ENCODE results near the gene ADAM23. TPM values are rescaled to one million over a fixed set of nuclear protein-coding genes. Genes with fewer than 3 reads are reported as not detected.

Gene ADAM23
- total RNA-seq, 1 donor from 2014 or later, result 11.4 TPM

DNA sequence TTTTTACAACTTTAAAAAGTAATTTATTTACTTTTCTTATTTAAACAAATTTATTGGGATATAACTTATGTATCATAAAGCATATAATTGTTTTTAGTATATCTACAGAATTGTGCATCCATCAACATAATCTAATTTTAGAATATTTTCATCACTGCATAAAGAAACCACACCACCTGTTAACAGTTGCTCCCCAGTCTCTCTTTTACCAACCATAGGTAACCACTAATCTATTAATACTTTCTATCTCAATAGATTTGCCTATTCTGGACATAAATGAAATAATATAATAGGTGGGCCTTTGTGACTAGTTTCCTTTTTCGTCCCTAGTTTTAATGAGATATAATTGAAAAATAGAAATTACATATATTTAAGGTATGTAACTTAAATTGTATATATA is 90.6 kb downstream of the ADAM23 start:
- Mint-ChIP-seq H3K36me3 (ENCODE audit: unreplicated experiment) (no peaks in the 10 kb centered on the region), H3K9me3 (ENCODE audit: unreplicated experiment) (no peaks in the 10 kb centered on the region), H3K4me1 (ENCODE audit: unreplicated experiment) (peaks cover 4% of the 10 kb centered on the region), H3K27me3 (ENCODE audit: unreplicated experiment) (no peaks in the 10 kb centered on the region), H3K4me3 (ENCODE audit: unreplicated experiment) (no peak overlapping the region), H3K27ac (ENCODE audit: unreplicated experiment) (no peak overlapping the region)
- DNase-seq (ENCODE audit: extremely low spot score, unreplicated experiment), result no peak
- TF ChIP-seq, protein P1, sequence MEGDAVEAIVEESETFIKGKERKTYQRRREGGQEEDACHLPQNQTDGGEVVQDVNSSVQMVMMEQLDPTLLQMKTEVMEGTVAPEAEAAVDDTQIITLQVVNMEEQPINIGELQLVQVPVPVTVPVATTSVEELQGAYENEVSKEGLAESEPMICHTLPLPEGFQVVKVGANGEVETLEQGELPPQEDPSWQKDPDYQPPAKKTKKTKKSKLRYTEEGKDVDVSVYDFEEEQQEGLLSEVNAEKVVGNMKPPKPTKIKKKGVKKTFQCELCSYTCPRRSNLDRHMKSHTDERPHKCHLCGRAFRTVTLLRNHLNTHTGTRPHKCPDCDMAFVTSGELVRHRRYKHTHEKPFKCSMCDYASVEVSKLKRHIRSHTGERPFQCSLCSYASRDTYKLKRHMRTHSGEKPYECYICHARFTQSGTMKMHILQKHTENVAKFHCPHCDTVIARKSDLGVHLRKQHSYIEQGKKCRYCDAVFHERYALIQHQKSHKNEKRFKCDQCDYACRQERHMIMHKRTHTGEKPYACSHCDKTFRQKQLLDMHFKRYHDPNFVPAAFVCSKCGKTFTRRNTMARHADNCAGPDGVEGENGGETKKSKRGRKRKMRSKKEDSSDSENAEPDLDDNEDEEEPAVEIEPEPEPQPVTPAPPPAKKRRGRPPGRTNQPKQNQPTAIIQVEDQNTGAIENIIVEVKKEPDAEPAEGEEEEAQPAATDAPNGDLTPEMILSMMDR (IDR thresholded peaks at IDR 0.05), result no peak

DNA sequence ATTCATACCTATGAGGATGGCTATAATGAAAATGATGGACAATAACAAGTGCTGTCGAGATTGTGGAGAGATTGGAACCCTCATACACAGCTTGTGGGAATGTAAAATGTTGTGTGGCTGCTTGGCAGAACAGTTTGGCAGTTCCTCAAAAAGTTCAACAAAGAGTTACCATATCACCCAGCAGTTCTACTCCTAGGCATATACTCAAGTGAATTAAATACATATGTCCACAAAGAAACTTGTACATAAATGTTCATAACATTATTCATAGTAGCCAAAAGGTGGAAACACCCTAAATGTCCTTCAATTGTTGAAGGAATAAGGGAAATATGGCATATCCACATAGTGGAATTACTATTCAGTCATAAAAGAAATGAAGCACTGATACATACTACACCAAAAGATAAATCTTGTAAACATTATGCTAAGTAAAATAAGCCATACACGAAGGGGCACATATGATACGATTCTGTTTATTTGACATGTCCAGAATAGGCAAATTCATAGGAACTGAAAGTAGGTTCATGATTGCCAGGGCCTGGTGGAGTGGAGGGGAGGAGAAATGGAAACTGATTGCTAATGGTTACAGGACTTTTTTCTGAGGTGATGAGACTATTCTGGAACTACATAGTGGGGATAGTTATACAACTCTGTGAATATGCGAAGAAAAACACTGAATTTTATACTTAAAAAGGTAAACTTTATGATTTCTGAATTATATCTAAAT is 92.1 kb downstream of the ADAM23 start:
- Mint-ChIP-seq H3K4me1 (ENCODE audit: unreplicated experiment) (peaks cover 4% of the 10 kb centered on the region), H3K27me3 (ENCODE audit: unreplicated experiment) (no peaks in the 10 kb centered on the region), H3K4me3 (ENCODE audit: unreplicated experiment) (no peak overlapping the region), H3K36me3 (ENCODE audit: unreplicated experiment) (no peaks in the 10 kb centered on the region), H3K27ac (ENCODE audit: unreplicated experiment) (no peak overlapping the region), H3K9me3 (ENCODE audit: unreplicated experiment) (no peaks in the 10 kb centered on the region)
- DNase-seq (ENCODE audit: extremely low spot score, unreplicated experiment), result no peak
- TF ChIP-seq, protein P1 (IDR thresholded peaks at IDR 0.05), result no peak

DNA sequence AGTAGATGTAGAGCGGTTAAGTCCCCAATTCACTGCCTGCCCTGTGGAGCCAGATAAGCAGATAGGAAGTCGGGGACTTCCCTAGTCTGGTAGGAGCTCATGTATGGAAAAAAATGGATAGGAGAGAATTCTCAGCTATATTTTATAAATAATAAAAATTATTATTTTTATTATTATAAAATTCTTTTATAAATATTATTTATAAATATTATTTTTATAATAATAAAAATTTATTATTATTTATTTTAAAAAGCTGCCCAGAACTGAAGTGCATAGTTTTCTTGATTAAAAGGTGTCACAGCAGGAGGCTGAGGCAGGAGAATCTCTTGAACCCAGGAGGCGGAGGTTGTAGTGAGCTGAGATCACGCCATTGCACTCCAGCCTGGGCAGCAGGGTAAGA is 97.4 kb downstream of the ADAM23 start:
- H3K27ac Mint-ChIP-seq (ENCODE audit: unreplicated experiment), result no peak overlapping the region
- H3K4me3 Mint-ChIP-seq (ENCODE audit: unreplicated experiment), result no peak overlapping the region
- H3K36me3 Mint-ChIP-seq (ENCODE audit: unreplicated experiment), result no peaks in the 10 kb centered on the region
- TF ChIP-seq, protein P1 (IDR thresholded peaks at IDR 0.05), result no peak
- no peaks in the 10 kb centered on the region for H3K4me1 Mint-ChIP-seq (ENCODE audit: unreplicated experiment)
- no peak for DNase-seq (ENCODE audit: extremely low spot score, unreplicated experiment)
- H3K27me3 Mint-ChIP-seq (ENCODE audit: unreplicated experiment), result no peaks in the 10 kb centered on the region
- no peaks in the 10 kb centered on the region for H3K9me3 Mint-ChIP-seq (ENCODE audit: unreplicated experiment)

DNA sequence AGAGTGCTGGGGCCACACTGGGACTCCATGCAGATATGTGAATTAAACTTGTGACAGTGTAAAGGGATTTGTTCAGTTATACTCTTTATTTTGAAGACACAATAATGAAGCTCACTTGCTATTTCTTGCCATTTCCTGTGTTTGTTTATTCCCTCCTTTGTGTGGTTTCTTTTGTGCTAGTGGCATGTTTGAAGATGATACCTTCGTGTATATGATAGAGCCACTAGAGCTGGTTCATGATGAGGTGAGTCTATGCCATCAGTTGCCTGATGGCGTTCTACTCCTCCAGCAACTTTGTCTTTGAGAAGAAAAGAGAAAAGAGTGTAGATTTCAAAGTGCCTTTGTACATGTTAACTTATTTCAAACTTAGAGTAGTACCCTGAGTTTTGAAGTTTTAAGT is 99.7 kb downstream of the ADAM23 start:
- H3K36me3 Mint-ChIP-seq (ENCODE audit: unreplicated experiment), result no peaks in the 10 kb centered on the region
- H3K4me1 Mint-ChIP-seq (ENCODE audit: unreplicated experiment), result no peaks in the 10 kb centered on the region
- H3K4me3 Mint-ChIP-seq (ENCODE audit: unreplicated experiment), result no peak overlapping the region
- DNase-seq (ENCODE audit: extremely low spot score, unreplicated experiment), result no peak
- TF ChIP-seq, protein P1 (IDR thresholded peaks at IDR 0.05), result no peak
- no peak overlapping the region for H3K27ac Mint-ChIP-seq (ENCODE audit: unreplicated experiment)
- H3K9me3 Mint-ChIP-seq (ENCODE audit: unreplicated experiment), result no peaks in the 10 kb centered on the region
- no peaks in the 10 kb centered on the region for H3K27me3 Mint-ChIP-seq (ENCODE audit: unreplicated experiment)

DNA sequence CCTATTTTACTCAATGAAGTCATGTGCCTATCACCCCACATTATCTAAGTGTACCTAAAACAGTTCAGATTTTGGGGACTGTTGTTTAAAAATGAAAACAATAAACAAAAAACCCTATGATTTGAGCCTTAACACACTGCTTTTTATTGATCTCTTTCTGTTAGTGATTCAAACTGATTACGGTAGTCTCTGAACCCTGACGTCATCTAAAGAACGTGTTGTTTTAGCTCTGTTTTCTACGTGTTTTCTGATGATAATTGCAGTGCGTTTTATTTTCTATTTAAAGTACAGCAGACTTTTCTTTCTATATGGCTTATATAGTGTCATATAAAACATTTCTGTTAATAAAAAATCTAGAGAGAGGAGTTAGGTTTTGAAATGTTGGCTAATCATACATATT is 105.1 kb downstream of the ADAM23 start:
- TF ChIP-seq, protein P1 (IDR thresholded peaks at IDR 0.05), result no peak
- no peaks in the 10 kb centered on the region for H3K27me3 Mint-ChIP-seq (ENCODE audit: unreplicated experiment)
- peaks cover 1% of the 10 kb centered on the region for H3K36me3 Mint-ChIP-seq (ENCODE audit: unreplicated experiment)

More for the DNA sequence above, 105.1 kb downstream of the ADAM23 start:
- H3K4me3 Mint-ChIP-seq (ENCODE audit: unreplicated experiment), result no peak overlapping the region
- H3K4me1 Mint-ChIP-seq (ENCODE audit: unreplicated experiment), result no peaks in the 10 kb centered on the region
- DNase-seq (ENCODE audit: extremely low spot score, unreplicated experiment), result no peak
- no peaks in the 10 kb centered on the region for H3K9me3 Mint-ChIP-seq (ENCODE audit: unreplicated experiment)
- no peak overlapping the region for H3K27ac Mint-ChIP-seq (ENCODE audit: unreplicated experiment)

Measured in osteocyte (in vitro differentiated cells).